ENCODE results near the gene POC1B. TPM values are rescaled to one million over a fixed set of nuclear protein-coding genes. Genes with fewer than 3 reads are reported as not detected.
A peak's percentile ranks its signal among the peaks of the same experiment; 100 is the strongest.

POC1B gene
- total and polyA plus RNA-seq, 8 donors: 3.4 to 15.5 (median 6.2) TPM

DNA sequence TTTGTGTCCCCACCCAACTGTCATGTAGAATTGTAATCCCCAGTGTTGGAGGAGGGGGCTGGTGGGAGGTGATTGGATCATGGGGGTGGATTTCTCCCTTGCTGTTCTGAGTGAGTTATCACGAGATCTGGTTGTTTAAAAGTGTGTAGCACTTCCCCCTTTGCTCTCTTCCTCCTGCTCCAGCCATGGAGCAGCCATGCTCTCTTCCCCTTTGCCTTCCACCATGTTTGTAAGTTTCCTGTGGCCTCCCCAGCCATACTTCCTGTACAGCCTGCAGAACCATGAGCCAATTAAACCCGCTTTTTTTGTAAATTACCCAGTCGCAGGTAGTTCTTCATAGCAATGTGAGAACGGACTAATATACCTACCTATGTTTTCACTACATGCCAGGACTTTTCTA is 2.6 kb upstream of the POC1B start:
- ATAC-seq: no peak
- FAIRE-seq: no peak
- 71 to 80% methylated on average over 4 of the region's 4 CpGs for WGBS, 2 donors
- TF ChIP-seq, protein P1, sequence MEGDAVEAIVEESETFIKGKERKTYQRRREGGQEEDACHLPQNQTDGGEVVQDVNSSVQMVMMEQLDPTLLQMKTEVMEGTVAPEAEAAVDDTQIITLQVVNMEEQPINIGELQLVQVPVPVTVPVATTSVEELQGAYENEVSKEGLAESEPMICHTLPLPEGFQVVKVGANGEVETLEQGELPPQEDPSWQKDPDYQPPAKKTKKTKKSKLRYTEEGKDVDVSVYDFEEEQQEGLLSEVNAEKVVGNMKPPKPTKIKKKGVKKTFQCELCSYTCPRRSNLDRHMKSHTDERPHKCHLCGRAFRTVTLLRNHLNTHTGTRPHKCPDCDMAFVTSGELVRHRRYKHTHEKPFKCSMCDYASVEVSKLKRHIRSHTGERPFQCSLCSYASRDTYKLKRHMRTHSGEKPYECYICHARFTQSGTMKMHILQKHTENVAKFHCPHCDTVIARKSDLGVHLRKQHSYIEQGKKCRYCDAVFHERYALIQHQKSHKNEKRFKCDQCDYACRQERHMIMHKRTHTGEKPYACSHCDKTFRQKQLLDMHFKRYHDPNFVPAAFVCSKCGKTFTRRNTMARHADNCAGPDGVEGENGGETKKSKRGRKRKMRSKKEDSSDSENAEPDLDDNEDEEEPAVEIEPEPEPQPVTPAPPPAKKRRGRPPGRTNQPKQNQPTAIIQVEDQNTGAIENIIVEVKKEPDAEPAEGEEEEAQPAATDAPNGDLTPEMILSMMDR (IDR thresholded peaks at IDR 0.05): no peak
- Histone ChIP-seq H3K27me3 (no peaks in the 10 kb centered on the region), H3K36me3 (no peaks in the 10 kb centered on the region), H3K27ac (no peak overlapping the region), H3K9me3 (no peaks in the 10 kb centered on the region), H3K4me3 (no peak overlapping the region), H3K4me1 (peaks cover 5 to 12% (median 7%) of the 10 kb centered on the region in 3 donors)
- intact Hi-C loops (cut with DNase I): loop anchor here in 2 of 3 donors (5.0 to 10.0 kb wide), 3 partner anchors 56 to 504 kb away; no protein-coding TSS in a partner anchor
- DNase-seq: no peak

GRCh38 chr12:89525305-89525823 is 483 bp downstream of the POC1B start:
- WGBS, 2 donors: 0 to 1% methylated on average over 51 to 53 of the region's 53 CpGs

DNA sequence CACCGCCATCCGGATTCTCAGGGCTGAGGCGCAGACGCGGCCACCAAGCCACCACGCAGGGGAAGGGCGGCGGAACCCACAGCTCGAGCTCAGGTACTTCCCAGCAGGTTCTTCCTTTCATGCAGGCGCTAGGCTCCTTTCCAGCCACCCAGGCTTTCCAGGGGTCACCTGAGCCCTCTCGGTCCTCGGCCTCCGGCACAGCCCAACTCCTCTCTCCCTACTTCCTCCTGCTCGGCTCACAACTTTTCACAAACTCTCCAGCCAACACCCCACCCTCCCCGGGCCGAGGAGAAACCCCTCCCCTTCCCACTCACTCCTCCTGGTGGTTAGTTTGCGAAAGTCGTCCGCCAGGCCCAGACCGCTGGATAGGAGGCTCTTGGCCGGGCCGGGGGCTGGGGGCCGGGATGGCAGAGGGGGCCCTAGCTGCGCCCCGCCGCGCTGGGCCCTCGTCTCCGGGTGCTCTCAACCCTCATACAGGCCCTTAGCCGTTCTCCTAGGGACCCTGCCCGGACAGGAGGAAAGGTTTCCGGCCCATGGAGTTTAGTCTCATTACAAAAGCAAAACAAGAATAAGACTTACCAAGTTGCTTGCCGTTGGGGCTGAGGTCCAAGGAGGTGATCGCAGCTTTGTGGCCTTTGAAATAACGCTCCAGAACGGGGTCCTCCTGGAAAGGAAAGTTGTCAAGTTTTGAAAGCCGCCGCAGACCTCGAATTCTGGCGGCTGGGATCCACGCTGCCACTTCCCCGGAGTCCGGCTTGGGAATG is 1.1 kb downstream of the POC1B start, which contains the start of gene GALNT4:
TSS of gene GALNT4 (minus strand) at position 256 of the 764 bp plus-strand sequence. CDS start at position 9, 247 bp downstream.
- peak; percentile 86 to 93 (median 88) for DNase-seq
- peak within 1 kb of the TSS; percentile 77 to 99 (median 94) for H3K4me3 ChIP-seq
- peak within 1 kb of the TSS; percentile 77 to 93 (median 88) for H3K27ac ChIP-seq
- no peaks in the 10 kb centered on the region for H3K27me3 ChIP-seq
- intact Hi-C loops (cut with DNase I): loop anchor here in 2 of 3 donors (5.0 to 10.0 kb wide), 3 partner anchors 52 to 500 kb away; no protein-coding TSS in a partner anchor
- FAIRE-seq: no peak
- no peaks in the 10 kb centered on the region for H3K36me3 ChIP-seq
- peaks cover 8 to 45% (median 32%) of the 10 kb centered on the region in 3 donors for H3K4me1 ChIP-seq
- no peaks in the 10 kb centered on the region for H3K9me3 ChIP-seq
- peak; percentile 88 to 93 (median 91) for ATAC-seq
- WGBS, 2 donors: 0% methylated on average over 43 of the region's 43 CpGs
- TF ChIP-seq, protein P1 (IDR thresholded peaks at IDR 0.05): peak; percentile 46 to 58 (median 54)

More at GRCh38 chr12:89525305-89525823, 483 bp downstream of the POC1B start:
- no peaks in the 10 kb centered on the region for H3K9me3 ChIP-seq
- FAIRE-seq: no peak
- ATAC-seq: peak; percentile 50 to 63 (median 52)
- peaks cover 8 to 38% (median 27%) of the 10 kb centered on the region in 3 donors for H3K4me1 ChIP-seq
- H3K27me3 ChIP-seq: no peaks in the 10 kb centered on the region
- TF ChIP-seq, protein P1 (IDR thresholded peaks at IDR 0.05): no peak
- peak overlapping the region; percentile 77 to 99 (median 94) for H3K4me3 ChIP-seq
- DNase-seq: peak; percentile 27 to 79 (median 52)
- no peaks in the 10 kb centered on the region for H3K36me3 ChIP-seq
- H3K27ac ChIP-seq: peak overlapping the region; percentile 77 to 93 (median 88)
- intact Hi-C loops (cut with DNase I): loop anchor here in 2 of 3 donors (5.0 to 10.0 kb wide), 3 partner anchors 53 to 501 kb away; no protein-coding TSS in a partner anchor

GRCh38 chr12:89523843-89524540 is 1.9 kb downstream of the POC1B start:
- H3K27ac ChIP-seq: peak overlapping the region; percentile 77 to 93 (median 88)
- FAIRE-seq (no peak), DNase-seq (no peak), ATAC-seq (no peak)
- TF ChIP-seq, protein P1 (IDR thresholded peaks at IDR 0.05): no peak
- no peaks in the 10 kb centered on the region for H3K27me3 ChIP-seq
- intact Hi-C loops (cut with DNase I): loop anchor here in 2 of 3 donors (10.0 kb wide), 2 partner anchors 59 to 499 kb away; no protein-coding TSS in a partner anchor
- WGBS, 2 donors: 8 to 9% methylated on average over 21 of the region's 21 CpGs
- H3K36me3 ChIP-seq: no peaks in the 10 kb centered on the region
- H3K4me3 ChIP-seq: peak overlapping the region; percentile 77 to 99 (median 94)
- H3K9me3 ChIP-seq: no peaks in the 10 kb centered on the region
- H3K4me1 ChIP-seq: peaks cover 8 to 50% (median 38%) of the 10 kb centered on the region in 3 donors
